GM12878 (cell line): ENCODE measurements around the gene CLK1. TPM values are rescaled to one million over a fixed set of nuclear protein-coding genes. Genes with fewer than 3 reads are reported as not detected.

ENCODE experiments used
- ATAC-seq: fragments of 200-7000 bp; cut with Tn5 transposase; 3 replicates; pipeline ENCODE4 v1.9.1; 2020; ENCODE audit warnings: mild to moderate bottlenecking, moderate library complexity
- BruUV-seq: library from RNA; stranded (reverse); fragments of 400-500 nt; replicated peaks from 2 replicates; lab custom pipeline; 2021; lab: Mats Ljungman, UMichigan
- CTCF ChIA-PET: fragments of 300-600 bp; sonication (Branson Sonifier 250); formaldehyde crosslinking; extraction: SDS; loops from one replicate; lab custom pipeline; 2021; ENCODE audit warnings: inconsistent platforms; lab: Yijun Ruan, JAX
- POLR2A ChIA-PET: fragments of 350-600 bp; formaldehyde crosslinking; extraction: SDS; loops from one replicate; lab custom pipeline; 2021; ENCODE audit warnings: inconsistent platforms; lab: Charles Lee
- RAD21 ChIA-PET: fragments of 300-600 bp; sonication (Branson Sonifier 250); formaldehyde crosslinking; loops from one replicate; lab custom pipeline; 2023; ENCODE audit warnings: antibody characterized with exemption; ENCODE audit not compliant: unreplicated experiment; lab: Charles Lee
- SMC1A ChIA-PET: fragments of 300-600 bp; sonication (Branson Sonifier 250); formaldehyde crosslinking; loops from one replicate; lab custom pipeline; 2023; ENCODE audit not compliant: unreplicated experiment, uncharacterized antibody; lab: Charles Lee
- DNase-seq: peaks from one replicate; pipeline ENCODE4 v3.0.0-alpha.2; 2011; ENCODE audit warnings: low read depth, low spot score
- FAIRE-seq: peaks from 3 replicates; lab custom pipeline; 2011; peaks lifted over from hg19 to GRCh38; lab: Jason Lieb, UNC
- H2AFZ ChIP-seq: 2 replicates; pipeline ENCODE4 v1.6.0; 2011; ENCODE audit warnings: low read depth, low read length, control low read depth; ENCODE audit not compliant: control insufficient read depth
- H3K27ac ChIP-seq: 2 replicates; pipeline ENCODE4 v1.5.1; 2011; ENCODE audit warnings: control low read depth; ENCODE audit not compliant: control insufficient read depth, insufficient read depth
- H3K27me3 ChIP-seq, 2 experiments: replicated peaks in 1 of 2; 2 replicates each; pipeline versions ENCODE4 v1.6.0 to v1.6.1; 2011; ENCODE audit warnings: low read length in 1 of 2; ENCODE audit not compliant: control insufficient read depth in 2 of 2, insufficient read depth in 2 of 2
- H3K36me3 ChIP-seq, 2 experiments: 2 replicates each; pipeline ENCODE4 v1.5.1; 2011; ENCODE audit warnings: low read length in 1 of 2; ENCODE audit not compliant: control insufficient read depth in 2 of 2, insufficient read depth in 2 of 2
- H3K4me1 ChIP-seq: 2 replicates; pipeline ENCODE4 v1.6.1; 2011; ENCODE audit warnings: mild to moderate bottlenecking, low read length, moderate library complexity, mixed read lengths; ENCODE audit not compliant: control insufficient read depth, insufficient read depth
- H3K4me2 ChIP-seq: 2 replicates; pipeline ENCODE4 v1.6.0; 2011; ENCODE audit warnings: control low read depth; ENCODE audit not compliant: control insufficient read depth, insufficient read depth
- H3K4me3 ChIP-seq: fragments of 200-600 bp; sonication (generic); 2 replicates; pipeline ENCODE4 v1.5.1; 2016
- H3K79me2 ChIP-seq: 2 replicates; pipeline ENCODE4 v1.6.0; 2011; ENCODE audit warnings: low read length; ENCODE audit not compliant: control insufficient read depth, insufficient read depth
- H3K9ac ChIP-seq: 2 replicates; pipeline ENCODE4 v1.8.0; 2011; ENCODE audit warnings: low read length, control low read depth, mixed read lengths; ENCODE audit not compliant: control insufficient read depth, insufficient read depth
- H3K9me3 ChIP-seq: replicated peaks from 3 replicates; pipeline ENCODE4 v1.5.1; 2011; ENCODE audit warnings: mild to moderate bottlenecking, low read length; ENCODE audit not compliant: control insufficient read depth, insufficient read depth
- H4K20me1 ChIP-seq: 2 replicates; pipeline ENCODE4 v1.6.0; 2011; ENCODE audit not compliant: control insufficient read depth, insufficient read depth
- FOXM1 ChIP-seq: IDR thresholded peaks from 2 replicates; pipeline ENCODE4 v1.6.1; 2012; ENCODE audit warnings: low read depth, mild to moderate bottlenecking, inconsistent platforms, low read length, moderate library complexity
- MYB ChIP-seq: fragments of 150-350 bp; IDR thresholded peaks from 2 replicates; pipeline ENCODE4 v1.6.1; 2014; ENCODE audit warnings: mild to moderate bottlenecking, low read depth, low read length, borderline replicate concordance
- POLR2A ChIP-seq: IDR thresholded peaks from 2 replicates; pipeline ENCODE4 v1.6.1; 2011; ENCODE audit warnings: low read depth, mild to moderate bottlenecking, low read length
- POLR2AphosphoS5 ChIP-seq: IDR thresholded peaks from 2 replicates; pipeline ENCODE4 v1.6.1; 2011; ENCODE audit warnings: mild to moderate bottlenecking, low read length, inconsistent platforms
- SP1 ChIP-seq: IDR thresholded peaks from one replicate; pipeline ENCODE4 v1.6.1; 2011; ENCODE audit warnings: low read depth, low read length
- TARDBP ChIP-seq: IDR thresholded peaks from 2 replicates; pipeline ENCODE4 v1.6.1; 2016; ENCODE audit warnings: borderline replicate concordance
- WGBS: methylation state at CpG from one replicate; pipeline ENCODE4 v1.1.6; 2016; ENCODE audit warnings: low lambda C conversion rate; ENCODE audit not compliant: insufficient replicate concordance, insufficient coverage; ENCODE audit errors: missing lambda C conversion rate; 5-methylcytosine and 5-hydroxymethylcytosine counted together
- in situ Hi-C: fragments of 300-500 bp; cut with MboI; formaldehyde crosslinking; loops from 9 replicates; pipeline ENCODE4 v1.14.3; 2018; ENCODE audit warnings: mixed read lengths
- intact Hi-C: fragments of 100-400 bp; cut with micrococcal nuclease; formaldehyde crosslinking; loops from one replicate; pipeline ENCODE4 v1.14.2; 2022; ENCODE audit not compliant: unreplicated experiment
- polyA plus RNA-seq, 11 experiments: library from polyadenylated mRNA; depleted of rRNA in 4 of 11; unstranded in 6 of 11; stranded (reverse) in 5 of 11; fragments of >200 nt; fragmentation: Nextera tagmentation in 4 of 11; fragmentation: Illumina TruSeq in 1 of 11; extraction: Ambion mirVana in 4 of 11; extraction: Trizol in 1 of 11; gene quantifications; 1 replicate in 1 of 11; 2 replicates in 10 of 11; pipeline versions ENCODE4 v1.2.1 to v1.2.3, GENCODE V29; 2011 to 2016; ENCODE audit warnings: inconsistent platforms in 2 of 11, missing spikeins in 2 of 11, low read depth in 1 of 11
- total RNA-seq, 4 experiments: library from RNA; depleted of rRNA in 3 of 4; stranded (reverse); fragments of >200 nt in 3 of 4; fragmentation: Illumina TruSeq in 1 of 4; extraction: Trizol in 1 of 4; gene quantifications; 2 replicates each; pipeline versions ENCODE4 v1.2.1 to v1.2.3, GENCODE V29; 2013 to 2021

CLK1 gene
- total and polyA plus RNA-seq, 10 of the 15 experiments (the other 5 are each of a cell fraction or from before 2014, with no cell fraction given): 61.2 to 221 (median 80.1) TPM

DNA sequence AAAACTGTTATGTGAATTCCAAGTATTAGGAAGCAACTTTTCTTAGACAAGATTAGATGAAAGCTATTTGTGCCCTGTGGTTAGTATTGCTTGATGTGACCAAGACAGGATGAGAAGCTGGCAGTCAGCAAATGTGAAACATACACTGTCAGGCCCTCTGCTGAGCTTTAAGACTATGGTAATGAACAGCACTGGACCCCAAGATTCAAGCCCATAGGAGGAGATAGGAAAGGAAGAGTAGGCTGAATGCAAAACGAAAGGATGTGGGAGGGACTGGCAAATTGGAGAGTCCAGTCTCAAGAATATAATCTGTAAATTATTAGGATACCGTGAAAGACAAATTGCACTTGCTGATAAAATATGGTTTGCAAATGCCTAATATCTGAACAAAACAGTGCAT lies 36.4 kb downstream of the CLK1 start:
- TF ChIP-seq POLR2A: 0 out of 2 replicates have a peak, but pooled peaks have one; percentile 33
- TF ChIP-seq FOXM1: no peak
- TF ChIP-seq MYB: no peak
- TF ChIP-seq TARDBP: no peak
- ChIA-PET RAD21 (interaction anchor here (0.7 kb wide), 1 partner anchor 14 kb away, joined by 4 read pairs; no protein-coding TSS in a partner anchor), CTCF (interaction anchor here (1.3 to 2.0 kb wide), 2 partner anchors 11 to 115 kb away, joined by 4 to 5 read pairs; no protein-coding TSS in a partner anchor), POLR2A (no interaction called here), SMC1A (interaction anchor here (0.9 to 1.2 kb wide), 4 partner anchors 14 to 25 kb away, joined by 3 to 4 read pairs (median 4); no protein-coding TSS in a partner anchor)
- Histone ChIP-seq H3K27ac (no peak overlapping the region), H3K79me2 (no peaks in the 10 kb centered on the region), H3K27me3 (no peaks in the 10 kb centered on the region), H3K4me2 (no peak overlapping the region), H3K9ac (no peak overlapping the region), H2AFZ (no peak overlapping the region), H3K9me3 (no peaks in the 10 kb centered on the region), H4K20me1 (no peaks in the 10 kb centered on the region), H3K4me3 (no peak overlapping the region), H3K4me1 (no peaks in the 10 kb centered on the region), H3K36me3 (no peaks in the 10 kb centered on the region; a peak in 1 of 4 replicates)
- ATAC-seq (no peak; the same call in 2 of the 3 replicates), FAIRE-seq (no peak), DNase-seq (no peak)
- intact Hi-C loops: no loop called here
- in situ Hi-C loops: no loop called here
- WGBS: 97% methylated on average over 2 of the region's 2 CpGs
- BruUV-seq: no TSS peak

DNA sequence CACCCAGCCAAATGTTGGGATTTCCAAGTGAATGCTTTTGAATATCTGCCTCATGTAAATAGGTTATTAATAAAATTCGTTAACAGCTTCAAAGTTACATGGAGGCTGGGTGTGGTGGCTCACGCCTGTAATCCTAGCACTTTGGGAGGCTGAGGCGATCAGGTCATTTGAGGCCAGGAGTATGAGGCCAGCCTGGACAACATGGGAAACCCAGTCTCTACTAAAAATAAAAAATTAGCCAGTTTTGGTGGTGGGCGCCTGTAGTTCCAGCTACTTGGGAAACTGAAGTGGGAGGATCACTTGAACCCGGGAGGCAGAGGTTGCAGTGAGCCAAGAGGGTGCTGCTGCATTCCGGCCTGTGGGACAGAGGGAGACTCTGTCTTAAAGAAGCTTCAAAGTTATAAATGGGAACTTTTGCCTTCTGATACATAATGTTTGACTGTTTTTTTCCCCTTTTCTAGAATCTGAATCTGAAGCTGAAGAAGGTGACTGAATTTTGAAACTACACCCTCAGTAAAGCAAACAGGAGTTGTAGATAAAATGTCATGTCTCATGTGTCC lies 42.7 kb downstream of the CLK1 start:
- H3K4me2 ChIP-seq: no peak overlapping the region
- no peak for TF ChIP-seq SP1
- TF ChIP-seq POLR2AphosphoS5: peak; percentile 59
- in situ Hi-C loops (no loop called here), intact Hi-C loops (no loop called here)
- no peaks in the 10 kb centered on the region for H3K9me3 ChIP-seq
- H3K27me3 ChIP-seq: no peaks in the 10 kb centered on the region
- no peaks in the 10 kb centered on the region for H3K4me1 ChIP-seq
- BruUV-seq: no TSS peak
- DNase-seq (no peak), ATAC-seq (no peak), FAIRE-seq (no peak)
- H2AFZ ChIP-seq: no peak overlapping the region
- H3K9ac ChIP-seq: no peak overlapping the region
- H3K27ac ChIP-seq: no peak overlapping the region
- no peak overlapping the region for H3K4me3 ChIP-seq
- no peaks in the 10 kb centered on the region for H3K79me2 ChIP-seq
- peaks cover 8 to 16% of the 10 kb centered on the region in 2 experiments for H3K36me3 ChIP-seq
- POLR2A ChIA-PET: no interaction called here
- no peaks in the 10 kb centered on the region for H4K20me1 ChIP-seq
- SMC1A ChIA-PET: interaction anchor here (0.6 kb wide), 1 partner anchor 247 kb away, joined by 3 read pairs; no protein-coding TSS in a partner anchor
- WGBS: 89% methylated on average over 6 of the region's 6 CpGs
- CTCF ChIA-PET: interaction anchor here (0.5 kb wide), 1 partner anchor 82 kb away, joined by 4 read pairs; no protein-coding TSS in a partner anchor
- RAD21 ChIA-PET: no interaction called here
